Measurements from ENCODE around the gene RRP8. TPM values are rescaled to one million over a fixed set of nuclear protein-coding genes. Genes with fewer than 3 reads are reported as not detected.

RRP8 gene
- total RNA-seq, 1 experiment from 2014 or later = 17.8 TPM

- Histone ChIP-seq H3K4me1 (ENCODE audit: control insufficient read depth in 1 of 2, insufficient read depth in 2 of 2, low read length in 2 of 2) (peaks cover 0 to 6% of the 10 kb centered on the region in 2 experiments; a peak in 1 of 4 replicates), H3K4me3 (replicated peaks in 1 of 2; ENCODE audit: low read depth in 1 of 2, low read length in 2 of 2) (no peak overlapping the region), H3K9me3 (ENCODE audit: control insufficient read depth in 1 of 2, insufficient read depth in 1 of 2, low read depth in 1 of 2, low read length in 2 of 2) (no peaks in the 10 kb centered on the region), H3K9me2 (ENCODE audit: insufficient read depth) (no peaks in the 10 kb centered on the region), H3K9ac (ENCODE audit: low read length) (no peak overlapping the region), H2AFZ (ENCODE audit: low read depth, low read length, poor library complexity, severe bottlenecking) (no peak overlapping the region), H3K79me2 (ENCODE audit: insufficient read depth, low read length) (no peaks in the 10 kb centered on the region), H3K27ac (ENCODE audit: low read depth, low read length) (no peak overlapping the region), H3K36me3 (ENCODE audit: control insufficient read depth in 1 of 2, insufficient read depth in 2 of 2, low read length in 2 of 2) (no peaks in the 10 kb centered on the region; a peak in 1 of 4 replicates), H3K4me2 (ENCODE audit: low read length) (no peak overlapping the region), H3K27me3 (ENCODE audit: insufficient read depth, low read length) (no peaks in the 10 kb centered on the region), H4K20me1 (ENCODE audit: insufficient read depth) (no peaks in the 10 kb centered on the region)
- no peak for DNase-seq (ENCODE audit: low read depth, low spot score)
- ATAC-seq = no peak
- TF ChIP-seq REST (IDR thresholded peaks at IDR 0.05; ENCODE audit: low read depth) (no peak), SIN3A (IDR thresholded peaks at IDR 0.05; ENCODE audit: low read depth) (no peak), EGR1 (IDR thresholded peaks at IDR 0.05; ENCODE audit: low read depth) (no peak), ZFX (IDR thresholded peaks at IDR 0.05) (no peak), RAD21 (IDR thresholded peaks at IDR 0.05; ENCODE audit: low read depth) (no peak)
- TF ChIP-seq, protein P1, sequence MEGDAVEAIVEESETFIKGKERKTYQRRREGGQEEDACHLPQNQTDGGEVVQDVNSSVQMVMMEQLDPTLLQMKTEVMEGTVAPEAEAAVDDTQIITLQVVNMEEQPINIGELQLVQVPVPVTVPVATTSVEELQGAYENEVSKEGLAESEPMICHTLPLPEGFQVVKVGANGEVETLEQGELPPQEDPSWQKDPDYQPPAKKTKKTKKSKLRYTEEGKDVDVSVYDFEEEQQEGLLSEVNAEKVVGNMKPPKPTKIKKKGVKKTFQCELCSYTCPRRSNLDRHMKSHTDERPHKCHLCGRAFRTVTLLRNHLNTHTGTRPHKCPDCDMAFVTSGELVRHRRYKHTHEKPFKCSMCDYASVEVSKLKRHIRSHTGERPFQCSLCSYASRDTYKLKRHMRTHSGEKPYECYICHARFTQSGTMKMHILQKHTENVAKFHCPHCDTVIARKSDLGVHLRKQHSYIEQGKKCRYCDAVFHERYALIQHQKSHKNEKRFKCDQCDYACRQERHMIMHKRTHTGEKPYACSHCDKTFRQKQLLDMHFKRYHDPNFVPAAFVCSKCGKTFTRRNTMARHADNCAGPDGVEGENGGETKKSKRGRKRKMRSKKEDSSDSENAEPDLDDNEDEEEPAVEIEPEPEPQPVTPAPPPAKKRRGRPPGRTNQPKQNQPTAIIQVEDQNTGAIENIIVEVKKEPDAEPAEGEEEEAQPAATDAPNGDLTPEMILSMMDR (IDR thresholded peaks at IDR 0.05 in 2 of 3, conservative IDR thresholded peaks at IDR 0.05 in 1 of 3; ENCODE audit: borderline replicate concordance in 1 of 3, insufficient read depth in 1 of 3, low read depth in 2 of 3, low read length in 2 of 3) = no peak
- ChIA-PET RAD21 (ENCODE audit: low non-redundant PET in 1 of 2, low total read pairs in 2 of 2, uncharacterized antibody in 2 of 2, unreplicated experiment in 2 of 2) (no interaction called here), POLR2A (no interaction called here), CTCF (no interaction called here)
- intact Hi-C loops (cut with micrococcal nuclease) = no loop called here
- BruUV-seq (replicated peaks) = no TSS peak
Observed at GRCh38 chr11:6565988-6566703, 37.3 kb downstream of the RRP8 start.

Data from HCT116 (cell line).